ENCODE results near the gene COL6A2.

The COL6A2 gene

DNA sequence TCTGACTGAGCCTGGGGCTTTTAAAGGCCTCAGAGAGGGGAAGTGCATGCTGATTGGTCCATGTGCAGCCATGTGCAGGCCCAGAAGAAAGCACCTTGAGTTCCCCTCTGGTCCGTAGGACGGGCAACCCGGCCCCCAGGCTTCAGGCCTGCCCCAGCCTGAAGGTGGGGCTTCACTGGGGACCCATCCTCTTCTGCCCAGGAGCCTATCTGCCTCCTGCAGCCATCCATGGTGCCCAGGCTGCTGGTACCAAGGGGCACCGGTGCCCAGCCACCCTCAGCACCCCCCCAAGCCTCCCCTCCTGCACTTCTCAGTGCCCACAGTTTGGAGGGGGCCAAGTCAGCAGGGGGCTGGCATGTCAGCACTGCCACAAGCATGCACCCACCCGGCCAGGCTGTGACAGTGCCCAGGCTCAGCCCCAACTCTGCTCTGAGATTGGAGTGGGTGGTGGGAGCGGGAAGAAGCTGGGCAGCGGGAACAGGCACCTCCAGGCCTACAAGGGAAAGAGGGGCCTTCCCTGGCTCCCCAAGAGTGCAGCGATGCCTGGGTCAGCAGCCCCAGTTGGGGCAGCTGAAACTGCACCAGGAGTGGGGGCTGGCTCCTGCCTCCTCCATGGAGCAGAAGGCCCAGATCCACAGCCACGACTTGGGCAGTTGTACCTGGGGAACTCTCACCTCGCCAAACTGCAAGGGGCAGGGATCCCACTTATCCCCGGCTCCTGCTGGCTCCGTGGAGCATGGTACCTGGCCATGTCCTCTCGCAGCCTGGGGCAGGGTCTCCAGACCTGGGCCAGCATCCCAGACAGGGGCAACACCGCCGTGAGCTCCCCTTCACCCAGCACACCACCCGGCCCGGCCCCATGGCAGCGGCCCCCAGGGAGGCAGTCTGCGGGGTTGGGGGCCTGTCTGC lies 11.7 kb downstream of the COL6A2 start:
- H3K4me3 ChIP-seq (ENCODE audit: severe bottlenecking), result no peak overlapping the region
- DNase-seq (ENCODE audit: low spot score) (no peak), ATAC-seq (ENCODE audit: low read depth) (no peak)
- no peaks in the 10 kb centered on the region for H3K27me3 ChIP-seq (ENCODE audit: insufficient read depth, poor library complexity, severe bottlenecking)
- H3K4me1 ChIP-seq (ENCODE audit: insufficient read depth, poor library complexity, severe bottlenecking), result no peaks in the 10 kb centered on the region
- no peaks in the 10 kb centered on the region for H3K36me3 ChIP-seq (ENCODE audit: low read depth)
- TF ChIP-seq, protein P1, sequence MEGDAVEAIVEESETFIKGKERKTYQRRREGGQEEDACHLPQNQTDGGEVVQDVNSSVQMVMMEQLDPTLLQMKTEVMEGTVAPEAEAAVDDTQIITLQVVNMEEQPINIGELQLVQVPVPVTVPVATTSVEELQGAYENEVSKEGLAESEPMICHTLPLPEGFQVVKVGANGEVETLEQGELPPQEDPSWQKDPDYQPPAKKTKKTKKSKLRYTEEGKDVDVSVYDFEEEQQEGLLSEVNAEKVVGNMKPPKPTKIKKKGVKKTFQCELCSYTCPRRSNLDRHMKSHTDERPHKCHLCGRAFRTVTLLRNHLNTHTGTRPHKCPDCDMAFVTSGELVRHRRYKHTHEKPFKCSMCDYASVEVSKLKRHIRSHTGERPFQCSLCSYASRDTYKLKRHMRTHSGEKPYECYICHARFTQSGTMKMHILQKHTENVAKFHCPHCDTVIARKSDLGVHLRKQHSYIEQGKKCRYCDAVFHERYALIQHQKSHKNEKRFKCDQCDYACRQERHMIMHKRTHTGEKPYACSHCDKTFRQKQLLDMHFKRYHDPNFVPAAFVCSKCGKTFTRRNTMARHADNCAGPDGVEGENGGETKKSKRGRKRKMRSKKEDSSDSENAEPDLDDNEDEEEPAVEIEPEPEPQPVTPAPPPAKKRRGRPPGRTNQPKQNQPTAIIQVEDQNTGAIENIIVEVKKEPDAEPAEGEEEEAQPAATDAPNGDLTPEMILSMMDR (IDR thresholded peaks at IDR 0.05; ENCODE audit: poor library complexity, severe bottlenecking), result no peak
- H3K9me3 ChIP-seq (ENCODE audit: severe bottlenecking), result no peaks in the 10 kb centered on the region
- no peak overlapping the region for H3K27ac ChIP-seq (ENCODE audit: poor library complexity, severe bottlenecking)

DNA sequence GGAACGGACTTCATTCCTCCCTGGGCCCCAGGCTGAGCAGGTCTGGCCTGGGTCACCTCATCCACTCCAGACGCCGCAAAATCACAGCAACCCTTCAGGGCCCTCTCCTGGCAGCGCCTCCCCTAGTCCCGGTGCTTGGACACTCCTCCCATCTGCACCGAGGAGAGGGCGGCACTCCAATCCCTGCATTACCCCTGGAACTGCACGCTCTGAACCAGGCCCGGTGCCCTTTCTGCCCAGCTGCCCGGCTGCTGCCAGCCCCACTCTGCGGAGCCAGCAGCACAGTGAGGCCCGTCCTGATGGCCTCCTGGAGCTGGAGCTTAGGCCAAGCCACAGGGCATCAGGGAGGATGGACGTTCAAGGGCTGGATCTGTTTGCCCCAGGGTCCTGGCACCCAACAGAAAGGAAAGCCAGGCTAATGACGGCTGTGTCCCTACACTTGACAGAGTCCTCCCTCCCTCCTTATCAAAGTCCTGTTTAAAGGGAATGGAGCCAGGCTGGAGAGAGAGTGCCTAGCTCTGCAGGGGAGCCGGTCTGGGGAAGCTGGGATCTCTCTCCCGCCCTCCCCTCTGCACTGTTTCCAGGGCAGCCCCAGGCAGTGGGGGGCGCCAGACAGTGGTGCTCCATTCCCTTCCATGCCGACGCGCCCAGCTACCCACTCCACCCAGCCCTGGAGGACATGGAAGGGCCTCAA lies 12.7 kb downstream of the COL6A2 start:
- no peak for ATAC-seq (ENCODE audit: low read depth)

DNA sequence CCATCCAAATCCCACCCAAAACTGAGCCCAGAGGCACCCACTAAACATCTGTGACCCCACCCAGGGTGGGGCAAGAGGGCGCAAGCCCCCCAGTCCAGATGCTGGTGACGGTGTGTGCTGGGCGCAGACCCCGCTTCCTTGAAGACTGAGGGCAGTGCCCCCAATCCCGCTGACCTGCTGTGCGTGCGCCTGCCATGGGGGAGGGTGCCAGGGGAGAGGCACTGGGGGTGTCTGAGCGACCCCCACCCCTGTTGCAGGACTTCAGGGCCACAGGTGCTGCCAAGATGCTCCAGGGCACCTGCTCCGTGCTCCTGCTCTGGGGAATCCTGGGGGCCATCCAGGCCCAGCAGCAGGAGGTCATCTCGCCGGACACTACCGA lies 13.3 kb downstream of the COL6A2 start:
- Histone ChIP-seq H3K9me3 (ENCODE audit: severe bottlenecking) (peaks cover 4% of the 10 kb centered on the region), H3K36me3 (ENCODE audit: low read depth) (no peaks in the 10 kb centered on the region), H3K27ac (ENCODE audit: poor library complexity, severe bottlenecking) (no peak overlapping the region), H3K27me3 (ENCODE audit: insufficient read depth, poor library complexity, severe bottlenecking) (no peaks in the 10 kb centered on the region), H3K4me1 (ENCODE audit: insufficient read depth, poor library complexity, severe bottlenecking) (no peaks in the 10 kb centered on the region), H3K4me3 (ENCODE audit: severe bottlenecking) (no peak overlapping the region)
- peak; percentile 49 for DNase-seq (ENCODE audit: low spot score)
- no peak for ATAC-seq (ENCODE audit: low read depth)
- TF ChIP-seq, protein P1 (IDR thresholded peaks at IDR 0.05; ENCODE audit: poor library complexity, severe bottlenecking), result no peak

More for the DNA sequence above, 12.7 kb downstream of the COL6A2 start:
- Histone ChIP-seq H3K27me3 (ENCODE audit: insufficient read depth, poor library complexity, severe bottlenecking) (no peaks in the 10 kb centered on the region), H3K36me3 (ENCODE audit: low read depth) (no peaks in the 10 kb centered on the region), H3K27ac (ENCODE audit: poor library complexity, severe bottlenecking) (no peak overlapping the region), H3K4me1 (ENCODE audit: insufficient read depth, poor library complexity, severe bottlenecking) (no peaks in the 10 kb centered on the region), H3K4me3 (ENCODE audit: severe bottlenecking) (no peak overlapping the region), H3K9me3 (ENCODE audit: severe bottlenecking) (peaks cover 4% of the 10 kb centered on the region)
- no peak for DNase-seq (ENCODE audit: low spot score)
- TF ChIP-seq, protein P1 (IDR thresholded peaks at IDR 0.05; ENCODE audit: poor library complexity, severe bottlenecking), result no peak

DNA sequence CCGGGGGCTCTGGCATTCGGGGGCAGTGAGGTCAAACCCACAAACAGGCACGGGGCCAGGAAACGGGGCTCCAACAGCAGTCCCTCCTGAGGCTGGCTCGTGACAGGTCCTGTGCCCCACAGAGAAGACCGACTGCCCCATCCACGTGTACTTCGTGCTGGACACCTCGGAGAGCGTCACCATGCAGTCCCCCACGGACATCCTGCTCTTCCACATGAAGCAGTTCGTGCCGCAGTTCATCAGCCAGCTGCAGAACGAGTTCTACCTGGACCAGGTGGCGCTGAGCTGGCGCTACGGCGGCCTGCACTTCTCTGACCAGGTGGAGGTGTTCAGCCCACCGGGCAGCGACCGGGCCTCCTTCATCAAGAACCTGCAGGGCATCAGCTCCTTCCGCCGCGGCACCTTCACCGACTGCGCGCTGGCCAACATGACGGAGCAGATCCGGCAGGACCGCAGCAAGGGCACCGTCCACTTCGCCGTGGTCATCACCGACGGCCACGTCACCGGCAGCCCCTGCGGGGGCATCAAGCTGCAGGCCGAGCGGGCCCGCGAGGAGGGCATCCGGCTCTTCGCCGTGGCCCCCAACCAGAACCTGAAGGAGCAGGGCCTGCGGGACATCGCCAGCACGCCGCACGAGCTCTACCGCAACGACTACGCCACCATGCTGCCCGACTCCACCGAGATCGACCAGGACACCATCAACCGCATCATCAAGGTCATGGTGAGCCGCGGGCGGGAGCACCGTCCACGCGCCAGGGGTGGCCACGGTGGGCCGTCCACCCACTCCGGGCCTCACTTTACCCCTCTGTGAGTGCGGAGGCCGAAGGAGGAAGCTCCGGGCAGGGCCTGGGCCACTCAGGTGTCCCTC lies 14.2 kb downstream of the COL6A2 start:
- Histone ChIP-seq H3K27me3 (ENCODE audit: insufficient read depth, poor library complexity, severe bottlenecking) (no peaks in the 10 kb centered on the region), H3K4me3 (ENCODE audit: severe bottlenecking) (no peak overlapping the region), H3K36me3 (ENCODE audit: low read depth) (no peaks in the 10 kb centered on the region), H3K4me1 (ENCODE audit: insufficient read depth, poor library complexity, severe bottlenecking) (no peaks in the 10 kb centered on the region), H3K9me3 (ENCODE audit: severe bottlenecking) (peaks cover 4% of the 10 kb centered on the region), H3K27ac (ENCODE audit: poor library complexity, severe bottlenecking) (no peak overlapping the region)
- DNase-seq (ENCODE audit: low spot score), result peak; percentile 66
- TF ChIP-seq, protein P1 (IDR thresholded peaks at IDR 0.05; ENCODE audit: poor library complexity, severe bottlenecking), result no peak
- no peak for ATAC-seq (ENCODE audit: low read depth)

All from RWPE2 (cell line).